Esophagus mucosa (tissue), 1 donor: ENCODE data around the gene APOOL. TPM values are rescaled to one million over a fixed set of nuclear protein-coding genes. Genes with fewer than 3 reads are reported as not detected.

ENCODE experiments used
- ATAC-seq: fragments of 200-7000 bp; cut with Tn5 transposase; one replicate; pipeline ENCODE4 v1.9.1; 2020
- total RNA-seq: library from RNA; stranded (reverse); gene quantifications from one replicate; pipeline ENCODE4 v1.2.4, GENCODE V29; 2023
- donor health status: DM: yes; HTN: yes; CAD: no.

Gene APOOL
- total RNA-seq, 1 donor from 2014 or later: 16.4 TPM

GRCh38 chrX:85089321-85089840 lies 85.7 kb downstream of the APOOL start:
- ATAC-seq: no peak

GRCh38 chrX:85107407-85107806 lies 103.7 kb downstream of the APOOL start:
- ATAC-seq: peak; percentile 62

GRCh38 chrX:85108165-85108564 lies 104.5 kb downstream of the APOOL start:
- peak; percentile 41 for ATAC-seq

GRCh38 chrX:85109235-85109634 lies 105.6 kb downstream of the APOOL start:
- no peak for ATAC-seq

GRCh38 chrX:85111347-85111746 lies 107.7 kb downstream of the APOOL start:
- no peak for ATAC-seq

DNA sequence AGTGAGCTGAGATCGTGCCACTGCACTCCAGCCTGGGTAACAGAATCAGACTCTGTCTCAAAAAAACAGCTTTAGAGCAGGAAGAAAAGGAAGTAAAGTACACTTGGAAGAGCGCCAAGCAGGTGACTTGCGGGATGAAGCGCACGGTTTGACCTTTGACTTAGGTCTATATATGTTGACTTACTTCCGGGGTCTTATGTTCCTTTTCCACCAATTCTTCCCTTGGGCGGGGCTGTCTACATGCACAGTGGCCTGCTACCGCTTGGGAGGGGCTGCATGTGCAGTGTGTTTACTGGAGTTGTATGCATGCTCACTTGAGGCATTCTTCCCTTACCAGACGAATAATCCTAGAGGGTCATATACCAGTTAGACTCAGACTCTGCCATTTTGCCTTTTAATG lies 108.6 kb downstream of the APOOL start:
- no peak for ATAC-seq

DNA sequence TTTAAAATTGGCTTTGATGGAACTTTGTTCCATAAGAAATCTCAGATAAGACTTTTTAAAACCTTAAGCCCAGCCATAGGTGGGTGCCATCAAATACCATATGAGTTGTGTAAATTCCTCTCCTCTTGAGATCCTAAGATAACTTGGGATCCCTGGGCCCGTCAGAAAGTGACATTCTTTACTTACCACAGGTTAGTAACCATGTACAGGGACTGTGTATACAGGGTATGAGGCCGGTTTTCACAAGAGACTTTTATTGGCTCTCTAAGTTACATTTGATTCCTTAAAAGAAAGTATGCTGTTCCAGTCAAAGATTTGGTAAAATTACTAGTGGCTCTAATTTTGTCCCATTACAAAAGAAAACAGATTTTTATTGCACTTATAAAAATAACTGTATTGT lies 110.1 kb downstream of the APOOL start:
- ATAC-seq: no peak

- no peak for ATAC-seq
Observed at GRCh38 chrX:85114171-85114570, 110.5 kb downstream of the APOOL start.

GRCh38 chrX:85114776-85115175 lies 111.1 kb downstream of the APOOL start:
- no peak for ATAC-seq

GRCh38 chrX:85115252-85115651 lies 111.6 kb downstream of the APOOL start:
- ATAC-seq: no peak

DNA sequence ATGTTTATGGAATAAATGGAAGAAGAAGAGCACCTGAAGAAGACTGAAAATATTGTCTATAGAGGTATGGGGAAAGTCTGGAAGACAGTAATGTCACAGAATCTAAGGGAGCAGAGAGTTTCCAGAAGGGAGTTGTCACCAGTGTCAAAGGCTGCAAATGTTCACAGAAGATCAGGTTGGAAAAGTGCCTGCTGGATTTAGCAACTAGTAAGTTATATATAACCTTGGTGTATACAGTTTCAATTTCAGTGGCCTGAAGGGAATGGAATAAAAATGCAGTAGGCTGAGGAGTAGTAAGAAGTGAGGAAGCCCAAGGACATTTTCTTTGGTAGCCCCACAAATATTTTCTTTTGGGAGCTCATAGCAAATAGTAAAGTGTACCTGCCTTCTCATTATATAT lies 132.7 kb downstream of the APOOL start:
- ATAC-seq: no peak

DNA sequence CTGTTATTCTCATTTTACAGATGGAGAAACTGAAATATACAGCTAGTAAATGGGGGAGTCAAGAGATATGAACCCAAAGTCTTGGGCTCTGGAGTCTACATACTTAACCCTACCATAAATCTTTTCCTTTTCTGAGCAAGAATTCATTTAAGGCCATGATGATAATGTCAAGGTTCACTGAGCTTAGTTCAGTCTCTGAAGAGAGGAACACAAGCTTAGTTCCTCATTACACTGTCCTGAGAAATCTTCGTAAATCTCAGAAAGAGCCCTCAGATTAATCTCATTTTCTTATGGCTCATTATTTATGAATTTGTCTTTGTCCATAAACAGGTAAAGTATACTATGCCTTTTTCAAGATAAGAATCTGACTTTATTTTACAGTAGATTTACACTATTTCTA lies 135.7 kb downstream of the APOOL start:
- ATAC-seq: no peak

GRCh38 chrX:85140964-85141363 lies 137.3 kb downstream of the APOOL start:
- no peak for ATAC-seq

Other genes starting within 250 kb of the APOOL start
- gene SATL1, start 239.9 kb downstream of the APOOL start, total RNA-seq: not detected
- 1.6 TPM for gene ZNF711, start 240.1 kb downstream of the APOOL start, total RNA-seq